ENCODE measurements around the gene CCDC127.

GRCh38 chr5:181566-181965 lies 36.4 kb downstream of the CCDC127 start:
- TF ChIP-seq CTCF (IDR thresholded peaks at IDR 0.05) (no peak), EZH2phosphoT487 (IDR thresholded peaks at IDR 0.05) (no peak)
